Stimulated activated CD8-positive, alpha-beta memory T cell treated with anti-CD3 and anti-CD28 coated beads, Interleukin-4, amount 100 ng/mL, for 4 hours (primary cell): ENCODE results near the gene LRCH1.

Source experiments
- DNase-seq, 2 donors: peaks; one replicate each; pipeline ENCODE4 v3.0.0-alpha.2; 2020; ENCODE audit warnings: low read depth in 2 of 2, low spot score in 1 of 2

The LRCH1 gene

GRCh38 chr13:46636451-46636850 is 83.5 kb downstream of the LRCH1 start:
- no peak for DNase-seq

- no peak for DNase-seq
Measured at GRCh38 chr13:46637213-46637612, 84.2 kb downstream of the LRCH1 start.

DNA sequence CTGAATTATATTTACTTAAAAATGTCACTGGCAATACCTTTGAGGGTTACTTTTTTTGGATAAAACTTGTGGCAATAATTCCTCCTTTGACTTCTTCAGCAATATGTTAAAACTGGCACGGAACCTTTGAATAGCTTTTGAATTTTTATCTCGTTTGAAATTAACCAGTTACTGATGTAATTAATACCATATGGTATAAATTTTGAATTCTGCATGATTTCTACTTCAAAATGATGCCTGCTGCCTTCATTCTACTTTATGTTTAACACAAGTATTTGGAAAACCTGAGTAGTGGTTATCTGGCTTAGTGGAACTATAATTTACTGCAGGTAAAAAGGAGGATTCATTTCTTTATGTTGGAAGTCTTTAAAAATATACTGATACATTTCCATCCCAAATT is 85.3 kb downstream of the LRCH1 start:
- DNase-seq, result no peak

GRCh38 chr13:46639033-46639981 is 86.3 kb downstream of the LRCH1 start:
- no peak for DNase-seq

DNA sequence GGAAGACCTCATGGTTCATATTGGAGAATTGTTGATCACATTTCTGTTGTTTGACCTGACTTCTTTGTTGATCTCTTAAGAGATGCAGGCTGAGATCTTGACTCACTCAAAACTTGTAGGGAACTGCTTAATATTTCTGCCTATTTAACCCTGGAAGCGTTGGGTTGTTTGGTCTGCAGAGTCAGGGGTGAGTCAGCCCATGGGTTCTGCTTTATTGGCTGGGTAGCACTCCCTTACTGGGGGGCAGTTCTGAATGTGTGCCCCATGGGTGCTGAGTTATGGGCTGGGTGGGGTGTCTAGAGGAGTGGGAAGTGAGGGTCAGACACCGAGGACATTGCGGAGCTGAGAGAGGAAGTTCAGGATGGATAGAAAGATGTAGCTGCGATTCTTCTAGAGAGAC is 87.9 kb downstream of the LRCH1 start:
- DNase-seq, result no peak

- DNase-seq, result no peak
Measured at GRCh38 chr13:46641274-46642081, 88.5 kb downstream of the LRCH1 start.

DNA sequence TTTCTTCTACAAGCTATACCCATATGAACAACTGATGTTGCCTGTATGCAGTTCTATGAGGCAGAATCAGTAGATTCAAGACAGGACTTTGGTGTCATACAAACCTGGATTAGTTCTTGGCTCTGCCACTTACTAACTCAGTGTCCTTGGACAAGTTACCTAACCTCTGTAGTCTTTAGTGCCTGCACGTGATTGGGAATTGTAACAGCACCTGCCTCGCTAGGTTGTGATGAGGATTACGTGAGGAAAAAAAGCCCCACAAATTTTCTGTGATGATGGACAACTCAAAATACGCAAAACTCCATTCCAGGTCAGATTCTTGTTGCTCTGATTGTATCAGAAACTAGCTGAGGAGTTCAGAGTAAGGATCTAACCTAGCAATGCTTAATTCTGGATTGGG is 89.3 kb downstream of the LRCH1 start:
- no peak for DNase-seq

GRCh38 chr13:46643165-46643777 is 90.3 kb downstream of the LRCH1 start:
- no peak for DNase-seq

DNA sequence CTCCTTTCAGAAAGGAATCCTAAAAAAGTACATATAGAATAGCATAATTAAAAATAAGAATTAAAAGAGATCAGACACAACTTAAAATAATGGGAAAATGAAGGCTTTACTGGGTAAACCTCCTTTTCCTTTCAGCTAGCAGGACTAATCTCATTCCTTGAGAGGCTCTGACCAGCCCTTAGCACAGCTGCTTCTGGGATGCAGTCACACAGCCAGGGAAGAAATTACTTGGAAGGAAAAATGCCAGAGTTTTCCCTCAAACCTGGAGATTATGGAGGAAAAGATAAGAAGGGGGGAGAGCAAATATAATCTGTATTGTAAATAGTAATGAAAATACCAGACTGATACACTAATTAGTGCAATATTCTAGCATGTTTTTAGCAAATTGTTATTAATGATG is 91.8 kb downstream of the LRCH1 start:
- DNase-seq, result no peak

DNA sequence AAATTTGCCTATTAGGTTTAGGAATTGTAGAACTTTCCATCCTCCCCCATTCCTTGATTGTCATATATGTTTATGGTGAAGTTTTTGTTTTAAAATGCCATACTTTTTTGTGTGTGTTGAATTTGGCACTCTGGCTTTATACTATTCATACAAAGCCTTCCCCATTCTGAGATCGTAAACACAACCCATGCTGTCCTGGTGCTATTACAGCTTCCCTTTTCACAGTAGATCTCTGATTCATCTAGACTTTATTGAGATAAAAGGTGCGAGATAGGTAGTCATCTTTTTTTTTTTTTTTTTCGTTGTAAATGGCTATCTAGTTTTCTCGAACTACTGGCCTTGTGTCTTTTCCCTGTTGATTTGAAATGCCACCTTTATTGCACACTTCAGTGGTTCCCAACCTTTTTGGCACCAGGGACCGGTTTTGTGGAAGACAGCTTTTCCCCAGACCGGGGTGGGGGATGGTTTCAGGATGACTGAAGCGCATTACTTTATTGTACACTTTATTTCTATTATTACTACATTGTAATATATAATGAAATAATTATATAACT is 94.6 kb downstream of the LRCH1 start:
- DNase-seq, result no peak

- no peak for DNase-seq
Measured at GRCh38 chr13:46648166-46648607, 95.2 kb downstream of the LRCH1 start.

GRCh38 chr13:46649816-46650215 is 96.8 kb downstream of the LRCH1 start:
- no peak for DNase-seq

GRCh38 chr13:46654951-46655350 is 102.0 kb downstream of the LRCH1 start:
- DNase-seq, result no peak

- DNase-seq, result no peak
Measured at GRCh38 chr13:46655377-46656180, 102.6 kb downstream of the LRCH1 start.

DNA sequence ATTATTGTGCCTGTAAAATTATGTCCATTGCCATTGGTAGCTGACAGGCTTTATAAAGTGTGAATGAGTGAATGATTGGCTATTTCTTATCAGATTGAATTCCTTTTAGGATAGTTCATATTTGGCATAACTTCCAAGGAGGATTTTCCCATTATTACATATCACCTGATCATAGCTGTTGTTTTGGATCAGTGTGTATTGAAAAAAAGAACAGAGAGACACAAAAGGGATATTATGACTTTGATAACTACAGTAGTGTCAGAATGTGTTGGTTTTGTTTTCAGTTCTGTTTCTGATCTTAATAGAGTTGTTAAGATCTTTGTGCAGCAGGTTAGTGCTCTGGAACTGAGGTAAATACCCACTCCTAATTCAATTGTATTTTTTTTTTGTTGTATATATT is 103.8 kb downstream of the LRCH1 start:
- DNase-seq, result no peak

GRCh38 chr13:46659413-46660065 is 106.6 kb downstream of the LRCH1 start:
- no peak for DNase-seq

DNA sequence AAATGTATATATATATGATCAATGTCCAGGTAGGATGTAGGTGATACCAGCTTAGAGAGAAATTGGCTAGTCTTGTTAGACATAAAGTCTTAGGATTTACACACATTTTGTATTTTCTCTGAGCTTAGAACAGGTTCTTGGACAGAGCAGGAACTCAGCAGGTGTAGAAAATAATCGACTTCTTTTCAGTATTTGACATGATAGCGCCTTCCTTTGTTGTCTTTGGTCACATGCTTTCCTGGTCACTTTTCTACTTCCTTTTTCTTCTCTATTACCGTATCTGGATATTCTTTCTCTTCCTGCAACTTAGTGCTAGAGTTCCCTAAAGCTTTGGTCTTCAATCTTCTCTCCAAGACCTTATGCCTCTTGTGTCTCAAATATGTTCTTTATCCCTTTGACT is 107.4 kb downstream of the LRCH1 start:
- DNase-seq, result no peak

DNA sequence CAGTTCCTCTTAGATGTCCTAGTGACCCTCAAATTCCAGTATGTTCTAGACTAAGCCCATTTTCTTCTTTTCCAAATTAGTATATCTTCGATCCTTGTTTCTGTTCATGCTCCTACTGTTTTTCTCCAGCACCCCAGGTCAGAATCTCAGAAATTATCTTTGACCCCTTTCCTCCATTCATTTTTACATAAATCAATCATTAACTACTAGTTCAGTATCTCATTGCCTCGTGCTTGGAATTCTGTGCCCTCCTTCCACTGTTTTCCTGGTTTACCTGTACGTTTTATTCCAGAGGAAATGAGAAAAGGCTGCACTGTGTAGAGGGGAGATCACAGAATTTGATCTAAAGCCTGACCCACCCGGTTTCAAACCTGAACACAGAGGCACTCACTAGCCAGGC is 107.9 kb downstream of the LRCH1 start:
- DNase-seq, result no peak

GRCh38 chr13:46662690-46663089 is 109.7 kb downstream of the LRCH1 start:
- DNase-seq, result no peak
